Measurements from ENCODE around the gene KRTAP5-3.

DNA sequence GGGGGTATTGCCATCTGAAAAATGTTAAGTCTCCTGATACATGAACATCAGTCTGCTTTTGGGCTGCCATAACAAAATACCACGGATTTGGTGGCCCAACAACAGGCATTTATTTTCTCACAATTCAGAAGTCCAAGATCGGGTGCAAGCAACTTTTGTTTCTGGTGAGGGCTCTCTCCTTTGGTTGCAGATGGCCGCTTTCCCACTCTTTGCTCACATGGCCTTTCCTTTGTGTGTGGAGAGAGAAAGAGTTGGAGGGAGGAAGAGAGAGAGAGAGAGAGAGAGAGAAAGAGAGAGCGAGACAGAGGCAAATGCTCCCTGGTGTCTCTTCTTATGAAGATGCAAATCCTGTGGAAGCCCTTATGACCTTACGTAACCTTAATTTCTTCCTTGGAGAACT is 7.6 kb downstream of the KRTAP5-3 start:
- TF ChIP-seq, protein P1, sequence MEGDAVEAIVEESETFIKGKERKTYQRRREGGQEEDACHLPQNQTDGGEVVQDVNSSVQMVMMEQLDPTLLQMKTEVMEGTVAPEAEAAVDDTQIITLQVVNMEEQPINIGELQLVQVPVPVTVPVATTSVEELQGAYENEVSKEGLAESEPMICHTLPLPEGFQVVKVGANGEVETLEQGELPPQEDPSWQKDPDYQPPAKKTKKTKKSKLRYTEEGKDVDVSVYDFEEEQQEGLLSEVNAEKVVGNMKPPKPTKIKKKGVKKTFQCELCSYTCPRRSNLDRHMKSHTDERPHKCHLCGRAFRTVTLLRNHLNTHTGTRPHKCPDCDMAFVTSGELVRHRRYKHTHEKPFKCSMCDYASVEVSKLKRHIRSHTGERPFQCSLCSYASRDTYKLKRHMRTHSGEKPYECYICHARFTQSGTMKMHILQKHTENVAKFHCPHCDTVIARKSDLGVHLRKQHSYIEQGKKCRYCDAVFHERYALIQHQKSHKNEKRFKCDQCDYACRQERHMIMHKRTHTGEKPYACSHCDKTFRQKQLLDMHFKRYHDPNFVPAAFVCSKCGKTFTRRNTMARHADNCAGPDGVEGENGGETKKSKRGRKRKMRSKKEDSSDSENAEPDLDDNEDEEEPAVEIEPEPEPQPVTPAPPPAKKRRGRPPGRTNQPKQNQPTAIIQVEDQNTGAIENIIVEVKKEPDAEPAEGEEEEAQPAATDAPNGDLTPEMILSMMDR (IDR thresholded peaks at IDR 0.05) = no peak
- TF ChIP-seq POLR2A (IDR thresholded peaks at IDR 0.05) = no peak

Data from thyroid gland (tissue), 4 donors.